Stomach (tissue), 9 donors: Measurements from ENCODE around the gene NTM. TPM values are rescaled to one million over a fixed set of nuclear protein-coding genes. Genes with fewer than 3 reads are reported as not detected.

ENCODE experiments used
- DNase-seq, 2 donors: peaks; one replicate each; pipeline versions ENCODE4 v3.0.0 to v3.0.0-alpha.2; 2013 to 2019
- H3K27ac ChIP-seq, 5 donors: fragments of 200-600 bp in 4 of 5; sonication (generic) in 4 of 5; one replicate each; pipeline ENCODE4 v1.5.1; 2013 to 2019; ENCODE audit warnings: mild to moderate bottlenecking in 1 of 5, moderate library complexity in 1 of 5
- H3K27me3 ChIP-seq, 3 donors: fragments of 200-600 bp; sonication (generic); one replicate each; pipeline ENCODE4 v1.5.1; 2017 to 2019; ENCODE audit warnings: mixed run types in 1 of 3
- H3K36me3 ChIP-seq, 4 donors: fragments of 200-600 bp; sonication (generic); 1 replicate in 3 of 4; 2 replicates in 1 of 4; pipeline ENCODE4 v1.5.1; 2016 to 2019
- H3K4me1 ChIP-seq, 4 donors: fragments of 200-600 bp; sonication (generic); one replicate each; pipeline ENCODE4 v1.5.1; 2016 to 2019
- H3K4me3 ChIP-seq, 4 donors: fragments of 200-600 bp; sonication (generic) in 3 of 4; one replicate each; pipeline ENCODE4 v1.5.1; 2016 to 2019; ENCODE audit warnings: mild to moderate bottlenecking in 1 of 4
- H3K9me3 ChIP-seq, 4 donors: fragments of 200-600 bp; sonication (generic); one replicate each; pipeline ENCODE4 v1.5.1; 2016 to 2019
- CTCF ChIP-seq, 7 experiments: fragments of 450-650 bp in 4 of 7; fragments of 200-600 bp in 3 of 7; sonication (generic) in 3 of 7; IDR thresholded peaks; one replicate each; pipeline ENCODE4 v1.5.1; 2016 to 2019; ENCODE audit warnings: antibody characterized with exemption in 7 of 7, control low read depth in 2 of 7, mild to moderate bottlenecking in 1 of 7
- EP300 ChIP-seq: sonication (generic); formaldehyde crosslinking; IDR thresholded peaks from one replicate; pipeline ENCODE4 v1.6.1; 2017; ENCODE audit warnings: antibody characterized with exemption
- POLR2A ChIP-seq, 4 donors: fragments of 450-650 bp; IDR thresholded peaks; one replicate each; pipeline ENCODE4 v1.6.1; 2016; ENCODE audit warnings: antibody characterized with exemption in 4 of 4, control low read depth in 2 of 4, mild to moderate bottlenecking in 1 of 4, moderate library complexity in 1 of 4
- POLR2AphosphoS5 ChIP-seq, 3 donors: sonication (generic); formaldehyde crosslinking; IDR thresholded peaks; one replicate each; pipeline ENCODE4 v1.6.1; 2016; ENCODE audit warnings: antibody characterized with exemption in 3 of 3
- WGBS, 5 donors: extraction: QIAGEN DNeasy Blood & Tissue Kit in 3 of 5; methylation state at CpG; one replicate each; pipeline versions ENCODE4 v1.1.5 to v1.1.7; 2013 to 2018; 5-methylcytosine and 5-hydroxymethylcytosine counted together
- intact Hi-C: fragments of 100-400 bp; cut with DNase I; formaldehyde crosslinking; loops from one replicate; pipeline ENCODE4 v1.15.1; 2023; ENCODE audit warnings: low total_unique reads
- polyA plus RNA-seq, 3 donors: library from polyadenylated mRNA; stranded (reverse); fragments of 200-250 nt; gene quantifications; one replicate each; pipeline ENCODE4 v1.2.3, GENCODE V29; 2013
- total RNA-seq, 5 donors: library from RNA; depleted of rRNA; stranded (reverse); fragments of >200 nt; gene quantifications; one replicate each; pipeline versions ENCODE4 v1.1.0 to v1.2.3, GENCODE V29; 2014 to 2016
- donor health status: healthy with polysubstance abuse.
- donor health status: Bipolar disorder and iron deficiency.
- donor health status: healthy.

Gene NTM
- total and polyA plus RNA-seq, 8 donors = 0.50 to 8.4 (median 1.3) TPM; not detected in 3

GRCh38 chr11:131681920-131682319 is 311.5 kb downstream of the NTM start:
- no peaks in the 10 kb centered on the region for H3K4me1 ChIP-seq
- H3K36me3 ChIP-seq = no peaks in the 10 kb centered on the region
- intact Hi-C loops = no loop called here
- no peak for DNase-seq
- no peak overlapping the region for H3K27ac ChIP-seq
- H3K4me3 ChIP-seq = no peak overlapping the region
- WGBS, 5 donors = 57 to 81% (median 67%) methylated on average over 3 to 9 of the region's 9 CpGs
- peaks cover 0 to 48% (median 6%) of the 10 kb centered on the region in 3 donors for H3K27me3 ChIP-seq
- H3K9me3 ChIP-seq = no peaks in the 10 kb centered on the region
- TF ChIP-seq POLR2AphosphoS5 (IDR thresholded peaks at IDR 0.05) (no peak), EP300 (no peak)

- Histone ChIP-seq H3K27me3 (peaks cover 0 to 53% (median 6%) of the 10 kb centered on the region in 3 donors), H3K36me3 (no peaks in the 10 kb centered on the region), H3K9me3 (no peaks in the 10 kb centered on the region), H3K4me1 (no peaks in the 10 kb centered on the region), H3K4me3 (no peak overlapping the region), H3K27ac (no peak overlapping the region)
- 76 to 86% (median 81%) methylated on average over 11 to 22 of the region's 22 CpGs for WGBS, 5 donors
- TF ChIP-seq POLR2A (IDR thresholded peaks at IDR 0.05) = no peak
- no peak for TF ChIP-seq EP300
- TF ChIP-seq POLR2AphosphoS5 (IDR thresholded peaks at IDR 0.05) = no peak
- TF ChIP-seq CTCF (IDR thresholded peaks at IDR 0.05) = no peak
- intact Hi-C loops = no loop called here
- DNase-seq = no peak
These were observed 312.1 kb downstream of the NTM start for GRCh38 chr11:131682373-131683015.

GRCh38 chr11:131683131-131683530 is 312.7 kb downstream of the NTM start:
- no peak for DNase-seq
- WGBS, 5 donors = 74 to 89% (median 87%) methylated on average over 5 of the region's 5 CpGs
- intact Hi-C loops = no loop called here

GRCh38 chr11:131683666-131684065 is 313.3 kb downstream of the NTM start:
- H3K4me1 ChIP-seq = peaks cover 0 to 9% (median 7%) of the 10 kb centered on the region in 4 donors
- no peak overlapping the region for H3K27ac ChIP-seq
- WGBS, 5 donors = 76 to 88% (median 79%) methylated on average over 11 of the region's 11 CpGs
- DNase-seq = no peak
- H3K4me3 ChIP-seq = no peak overlapping the region
- H3K27me3 ChIP-seq = peaks cover 0 to 64% (median 11%) of the 10 kb centered on the region in 3 donors
- H3K36me3 ChIP-seq = no peaks in the 10 kb centered on the region
- no peak for TF ChIP-seq EP300
- TF ChIP-seq POLR2AphosphoS5 (IDR thresholded peaks at IDR 0.05) = no peak
- no peak for TF ChIP-seq CTCF (IDR thresholded peaks at IDR 0.05)
- no peak for TF ChIP-seq POLR2A (IDR thresholded peaks at IDR 0.05)
- no peaks in the 10 kb centered on the region for H3K9me3 ChIP-seq
- intact Hi-C loops = no loop called here

More at GRCh38 chr11:131683131-131683530, 312.7 kb downstream of the NTM start:
- Histone ChIP-seq H3K9me3 (no peaks in the 10 kb centered on the region), H3K4me1 (peaks cover 0 to 5% (median 4%) of the 10 kb centered on the region in 4 donors), H3K4me3 (no peak overlapping the region), H3K36me3 (no peaks in the 10 kb centered on the region), H3K27ac (no peak overlapping the region), H3K27me3 (peaks cover 0 to 59% (median 6%) of the 10 kb centered on the region in 3 donors)
- TF ChIP-seq POLR2AphosphoS5 (IDR thresholded peaks at IDR 0.05) (no peak), POLR2A (IDR thresholded peaks at IDR 0.05) (no peak), CTCF (IDR thresholded peaks at IDR 0.05) (no peak), EP300 (no peak)
